GM18909 (cell line): ENCODE data around the gene SMYD2.

Source experiments
- ATAC-seq: cut with Tn5 transposase; IDR thresholded peaks from one replicate; pipeline ENCODE4 v1.9.1; 2021; ENCODE audit warnings: mild to moderate bottlenecking; ENCODE audit not compliant: unreplicated experiment, poor library complexity

Gene SMYD2, protein sequence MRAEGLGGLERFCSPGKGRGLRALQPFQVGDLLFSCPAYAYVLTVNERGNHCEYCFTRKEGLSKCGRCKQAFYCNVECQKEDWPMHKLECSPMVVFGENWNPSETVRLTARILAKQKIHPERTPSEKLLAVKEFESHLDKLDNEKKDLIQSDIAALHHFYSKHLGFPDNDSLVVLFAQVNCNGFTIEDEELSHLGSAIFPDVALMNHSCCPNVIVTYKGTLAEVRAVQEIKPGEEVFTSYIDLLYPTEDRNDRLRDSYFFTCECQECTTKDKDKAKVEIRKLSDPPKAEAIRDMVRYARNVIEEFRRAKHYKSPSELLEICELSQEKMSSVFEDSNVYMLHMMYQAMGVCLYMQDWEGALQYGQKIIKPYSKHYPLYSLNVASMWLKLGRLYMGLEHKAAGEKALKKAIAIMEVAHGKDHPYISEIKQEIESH

DNA sequence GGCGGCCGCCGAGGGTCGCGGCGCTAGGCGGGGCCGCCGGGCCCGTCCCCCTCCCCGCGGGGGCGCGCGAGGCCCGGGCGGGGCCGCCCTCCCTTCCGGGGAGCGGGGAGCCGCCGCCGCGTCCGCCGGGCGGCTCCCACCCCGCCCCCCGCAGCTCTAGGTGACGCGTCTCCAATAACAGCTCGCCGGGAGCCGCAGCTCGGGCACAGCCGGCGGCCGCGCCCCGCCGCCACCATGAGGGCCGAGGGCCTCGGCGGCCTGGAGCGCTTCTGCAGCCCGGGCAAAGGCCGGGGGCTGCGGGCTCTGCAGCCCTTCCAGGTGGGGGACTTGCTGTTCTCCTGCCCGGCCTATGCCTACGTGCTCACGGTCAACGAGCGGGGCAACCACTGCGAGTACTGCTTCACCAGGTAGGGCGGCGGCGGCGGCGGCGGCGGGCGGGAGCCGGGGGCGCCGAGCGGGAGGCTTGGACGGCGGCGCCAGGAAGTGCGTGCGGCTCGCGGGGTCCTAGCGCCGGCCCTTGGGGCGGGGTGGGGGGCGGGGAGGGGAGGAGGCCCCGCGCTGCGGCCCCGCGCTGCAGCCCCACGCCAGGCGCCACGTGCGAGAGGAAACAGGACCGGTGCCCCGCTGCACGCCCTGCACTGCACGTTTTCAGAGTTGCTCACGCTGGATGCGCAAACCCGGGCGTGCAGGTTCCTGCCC is at the start of gene SMYD2:
TSS of gene SMYD2 (plus strand) at position 139 of the 699 bp plus-strand sequence. CDS start at position 235, 96 bp downstream.
- peak; percentile 78 for ATAC-seq

DNA sequence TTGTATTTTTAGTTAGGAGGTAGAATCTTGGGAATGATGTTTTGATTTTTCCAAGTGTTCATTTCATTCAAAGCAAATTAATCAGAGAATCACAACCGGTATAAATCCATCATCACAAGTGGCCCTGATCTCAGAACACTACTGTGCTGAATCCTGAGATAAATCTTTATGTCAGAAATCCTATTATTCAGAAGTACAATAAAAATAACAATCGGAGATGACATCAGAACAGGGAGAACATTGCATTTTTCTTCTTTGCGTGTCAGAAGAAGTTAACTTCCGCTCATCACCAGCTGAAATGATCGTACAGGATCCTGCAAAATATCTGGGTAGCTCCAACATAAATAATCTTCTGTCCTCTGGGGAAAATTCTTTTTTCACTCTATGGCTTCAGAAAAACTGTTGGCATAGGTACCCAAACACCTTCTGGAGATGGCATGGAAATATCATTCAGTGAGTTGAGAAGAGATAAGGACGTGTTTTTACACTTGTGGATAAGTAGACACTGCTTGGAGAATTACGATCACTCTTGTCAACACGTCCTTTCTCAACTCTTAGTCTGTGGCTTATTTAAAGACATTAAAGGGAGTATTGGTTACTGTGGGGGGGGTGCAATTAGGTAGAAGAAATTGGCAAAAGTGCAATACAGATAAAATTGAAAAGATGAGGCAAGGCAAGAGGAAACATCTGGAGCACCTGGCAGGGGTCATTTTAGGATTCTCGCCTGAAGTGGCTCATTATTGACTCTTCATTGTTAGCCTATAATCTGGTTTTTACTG is 46.9 kb upstream of the SMYD2 start:
- ATAC-seq: no peak

DNA sequence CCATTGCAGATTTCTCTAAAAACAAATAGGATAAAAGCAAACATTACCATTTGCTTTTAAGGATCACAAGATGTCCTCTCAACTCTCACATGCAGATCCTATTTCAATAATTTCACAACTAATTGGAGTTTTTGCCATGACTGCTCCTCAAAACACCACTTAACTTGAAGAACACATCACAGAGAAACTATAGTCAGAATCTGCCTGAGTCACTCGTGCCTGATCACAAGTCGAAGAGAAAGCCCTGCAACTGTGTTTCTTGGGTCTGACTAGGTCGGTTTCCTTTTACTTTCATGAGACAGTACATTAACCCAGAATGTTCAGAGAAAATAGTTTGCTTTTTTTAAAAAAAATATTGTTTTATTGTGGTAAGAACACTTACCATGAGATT is 46.3 kb upstream of the SMYD2 start:
- ATAC-seq: no peak

DNA sequence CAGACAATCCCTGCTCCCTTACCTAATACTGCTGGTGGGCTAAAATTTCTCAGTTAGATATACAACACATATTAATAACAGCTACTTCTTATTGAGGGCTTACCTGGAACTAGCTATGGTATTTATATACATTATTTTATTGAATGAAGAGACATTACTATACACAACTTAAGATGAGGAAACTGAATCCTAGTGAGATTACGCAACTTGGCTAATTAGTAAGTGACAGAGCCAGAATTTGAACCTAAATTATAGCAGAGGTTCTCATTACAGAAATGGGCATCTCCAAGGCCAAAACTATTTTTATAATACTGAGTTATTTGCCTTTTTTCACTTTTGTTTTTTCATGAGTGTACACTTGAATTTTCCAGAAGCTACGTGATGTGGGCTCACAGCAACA is 44.5 kb upstream of the SMYD2 start:
- no peak for ATAC-seq

DNA sequence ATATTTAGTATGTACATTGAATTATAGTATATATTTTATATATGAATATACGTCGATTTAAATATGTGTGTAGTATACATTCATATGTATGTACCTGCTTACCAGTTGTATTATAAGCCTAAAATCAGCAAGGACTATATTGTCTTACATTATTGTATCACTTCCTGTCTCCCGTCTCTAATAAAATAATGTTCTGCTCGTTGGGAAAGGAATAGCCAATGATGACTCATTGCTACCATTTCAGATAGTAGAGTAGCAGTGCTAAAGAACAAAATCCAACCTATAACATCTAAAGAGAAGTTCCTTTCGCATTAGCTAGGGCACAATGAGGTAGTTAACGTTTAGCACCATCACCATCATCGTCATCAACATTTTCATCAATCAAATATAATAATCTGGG is 39.9 kb upstream of the SMYD2 start:
- no peak for ATAC-seq

DNA sequence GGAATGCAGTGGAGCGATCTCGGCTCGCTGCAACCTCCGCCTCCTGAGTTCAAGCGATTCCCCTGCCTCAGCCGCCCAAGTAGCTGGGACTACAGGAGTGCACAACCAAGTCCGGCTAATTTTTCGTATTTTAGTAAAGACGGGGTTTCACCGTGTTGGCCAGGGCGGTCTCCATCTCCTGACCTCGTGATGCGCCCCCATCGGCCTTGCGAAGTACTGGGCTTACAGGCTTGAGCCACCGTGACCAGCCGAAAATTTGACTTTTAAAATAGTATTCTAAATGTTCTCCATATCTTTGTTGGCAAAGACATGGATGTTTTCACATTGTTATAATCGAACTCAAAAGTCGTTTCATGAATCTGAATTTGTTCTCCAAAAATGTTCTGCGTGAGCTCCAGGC is 36.7 kb upstream of the SMYD2 start:
- ATAC-seq: no peak

DNA sequence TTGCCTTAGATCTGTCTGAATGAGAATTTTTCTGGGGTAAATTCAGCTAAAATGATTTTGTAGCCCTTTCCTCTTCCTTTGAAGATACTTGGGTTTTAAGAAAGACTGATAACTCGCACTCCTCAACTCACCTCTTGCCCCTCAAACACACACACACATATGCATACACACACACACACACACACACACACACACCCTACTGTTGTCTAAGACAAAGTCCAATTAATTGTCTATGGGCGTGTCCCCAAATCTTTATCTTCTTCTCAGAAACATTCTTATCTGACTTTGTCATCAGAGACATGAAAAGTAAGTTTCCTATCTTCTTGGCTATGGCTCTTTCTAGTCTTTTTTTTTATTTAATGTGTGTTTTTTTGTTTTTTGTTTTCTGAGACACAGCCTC is 36.1 kb upstream of the SMYD2 start:
- ATAC-seq: no peak

DNA sequence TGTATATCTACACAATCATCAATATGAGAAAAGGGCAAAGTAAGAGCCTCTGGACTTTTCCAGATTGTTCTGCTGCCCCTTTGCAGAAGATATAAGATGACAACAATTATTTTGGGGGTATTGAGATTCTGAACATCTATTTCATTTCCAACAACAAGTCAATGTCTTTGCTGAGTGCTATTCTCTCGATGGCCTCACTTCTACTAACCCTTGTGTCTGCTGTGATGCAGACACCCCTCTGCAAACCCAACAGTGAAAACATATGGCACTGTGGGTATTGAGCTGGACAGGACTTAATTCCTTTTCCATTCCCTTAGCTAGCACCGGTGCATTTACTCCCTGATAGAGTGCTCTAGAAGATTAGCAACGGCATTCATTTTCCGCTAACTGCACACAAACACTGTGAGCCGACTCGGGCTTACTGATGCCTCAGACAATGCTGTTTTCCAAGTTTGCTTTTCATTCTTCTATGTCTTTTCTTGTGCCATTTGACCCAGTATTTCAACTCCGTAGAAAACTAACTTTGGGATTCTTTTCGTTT is 33.4 kb upstream of the SMYD2 start:
- ATAC-seq: no peak

DNA sequence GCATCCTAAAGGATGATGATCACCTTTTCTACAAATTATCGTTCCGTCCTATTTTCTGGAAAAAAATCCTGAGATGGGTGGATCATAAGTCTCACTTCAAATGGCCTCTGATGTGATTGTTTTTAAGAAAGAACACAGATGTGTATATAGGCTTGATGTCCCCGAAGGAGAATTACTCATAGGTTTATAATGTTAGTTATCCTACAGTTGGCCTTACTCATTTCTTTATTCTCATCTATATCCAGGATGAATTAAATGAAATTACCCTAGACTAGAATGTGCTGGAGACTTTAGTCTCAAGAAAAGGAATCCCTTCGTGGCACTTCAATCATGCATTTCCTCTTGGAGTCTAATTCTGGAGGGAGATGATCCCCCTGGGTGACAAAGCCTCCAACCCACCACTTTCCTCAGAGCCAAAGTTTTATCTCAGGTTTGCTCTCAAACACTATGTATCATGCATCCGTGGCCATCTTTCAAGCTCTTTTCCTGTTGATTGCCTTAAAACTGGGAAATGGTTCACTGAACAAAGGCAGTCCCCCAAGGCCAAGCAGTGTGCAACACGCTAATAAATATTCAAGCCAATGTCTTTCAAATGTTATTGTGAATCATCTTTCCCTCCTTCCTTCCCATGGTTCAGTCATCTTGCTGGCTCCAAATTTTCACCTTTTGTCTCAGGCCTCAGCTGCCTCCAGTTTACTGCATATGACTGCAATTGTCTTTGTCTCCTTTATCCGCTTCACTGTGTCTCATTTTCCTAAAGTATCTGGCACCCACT is 32.5 kb upstream of the SMYD2 start:
- no peak for ATAC-seq

DNA sequence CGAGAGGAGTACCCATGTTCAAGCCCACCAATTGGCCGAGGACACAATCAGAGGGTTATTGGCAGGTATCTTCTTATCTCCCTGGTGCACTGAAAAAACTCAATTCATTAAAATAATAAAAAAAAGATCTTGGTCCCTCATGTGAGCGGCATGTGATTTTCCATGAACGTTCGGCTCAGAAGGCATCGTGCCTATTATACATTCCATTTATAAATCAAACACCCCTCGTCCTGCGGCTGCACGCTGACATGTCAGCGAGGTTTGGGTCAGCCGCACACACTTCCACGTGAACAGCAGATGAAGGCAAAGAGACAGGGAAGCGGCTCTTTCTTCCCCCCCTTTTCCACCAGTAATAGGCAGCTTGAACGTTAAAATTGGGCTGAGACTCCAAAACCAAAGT is 31.3 kb upstream of the SMYD2 start:
- ATAC-seq: no peak

DNA sequence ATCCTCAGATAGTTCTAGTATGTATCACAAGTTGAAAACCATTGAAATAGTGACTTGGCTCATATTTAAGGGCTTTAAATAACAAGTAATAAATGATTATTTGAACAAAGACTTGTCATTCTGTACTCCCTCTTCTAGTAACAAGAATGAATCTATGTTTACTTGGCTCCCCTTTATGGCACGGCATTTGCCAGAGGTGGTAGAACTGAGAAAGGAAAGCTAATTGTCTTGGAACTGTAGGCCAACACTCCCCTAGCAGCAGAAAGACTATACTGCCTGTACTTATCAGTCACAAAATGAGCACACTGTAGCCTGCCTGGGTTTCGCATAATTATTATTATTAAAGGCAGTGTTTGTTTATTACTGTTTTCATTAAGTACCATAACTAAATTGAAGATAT is 29.6 kb upstream of the SMYD2 start:
- no peak for ATAC-seq

DNA sequence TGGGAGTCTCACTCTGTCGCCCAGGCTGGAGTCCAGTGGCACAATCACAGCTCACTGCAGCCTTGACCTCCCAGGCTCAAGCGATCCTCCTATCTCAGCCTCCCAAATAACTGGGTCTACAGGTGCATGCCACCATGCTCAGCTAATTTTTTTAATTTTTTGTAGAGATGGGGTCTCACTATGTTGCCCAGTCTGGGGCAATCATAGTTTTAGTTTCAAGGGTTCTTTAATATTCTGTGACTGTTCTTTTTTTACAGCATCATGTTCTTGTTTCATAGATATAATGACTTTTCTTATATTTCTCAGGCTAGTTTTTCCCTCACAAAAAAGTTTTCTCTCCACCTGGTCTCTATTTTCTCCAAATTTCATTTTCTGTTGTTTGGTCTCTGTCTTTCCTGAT is 25.4 kb upstream of the SMYD2 start:
- ATAC-seq: no peak

DNA sequence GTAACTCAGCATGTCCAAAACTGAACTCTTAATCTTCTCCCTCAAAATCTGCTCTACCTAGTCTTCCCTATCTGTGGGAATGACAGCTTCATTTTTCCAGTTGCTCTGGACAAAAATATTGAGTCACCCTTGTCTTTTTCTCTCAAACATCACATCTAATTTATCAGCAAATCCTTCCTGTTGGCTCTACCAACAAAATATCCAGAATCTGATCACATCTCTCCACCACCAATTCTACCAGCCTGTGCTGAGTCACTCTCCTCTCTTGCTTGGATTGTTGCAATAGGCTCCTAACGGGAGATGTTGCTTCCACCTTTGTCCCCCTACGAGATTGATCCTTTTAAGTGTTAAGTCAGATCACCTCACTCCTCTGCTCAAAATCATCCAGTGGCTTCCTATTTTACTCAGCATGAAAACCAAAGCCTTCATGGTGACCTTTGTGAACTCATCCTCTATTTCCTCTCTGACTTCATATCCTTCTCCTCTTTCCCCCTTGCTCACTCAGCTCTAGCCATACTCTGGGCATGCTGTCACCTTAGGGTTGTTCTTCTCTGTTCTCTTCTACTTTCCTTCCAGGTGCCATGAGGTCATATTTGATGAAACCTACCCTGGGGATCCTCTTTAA is 21.5 kb upstream of the SMYD2 start:
- ATAC-seq: no peak

DNA sequence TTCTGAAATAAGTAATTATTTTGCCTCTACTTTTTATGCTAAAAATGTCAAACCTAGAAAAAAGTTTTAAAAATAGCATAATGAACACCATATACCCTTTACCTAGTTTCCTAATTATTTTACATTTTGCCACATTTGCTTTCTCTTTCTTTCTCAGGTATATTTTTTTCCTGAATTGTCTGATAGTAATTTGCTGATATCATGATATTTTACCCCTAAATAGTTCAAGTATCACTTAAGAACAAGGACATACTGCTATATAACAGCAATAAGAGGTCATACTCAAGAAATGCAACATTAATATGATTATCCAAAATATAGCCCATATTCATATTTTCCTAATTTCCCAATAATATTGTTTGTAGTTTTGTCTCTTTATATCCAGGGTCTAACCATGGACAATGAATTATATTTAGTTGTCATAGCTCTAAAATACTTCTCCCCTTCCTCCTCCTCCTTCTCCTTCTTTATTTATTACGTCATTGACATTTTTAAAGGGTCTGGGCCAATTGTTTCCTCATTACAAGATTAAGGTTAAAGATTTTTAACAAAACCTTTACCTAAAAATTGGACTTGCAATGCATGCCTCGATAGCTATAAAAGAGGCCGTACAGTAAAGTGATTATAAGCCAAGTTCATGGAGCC is 20.3 kb upstream of the SMYD2 start:
- no peak for ATAC-seq

DNA sequence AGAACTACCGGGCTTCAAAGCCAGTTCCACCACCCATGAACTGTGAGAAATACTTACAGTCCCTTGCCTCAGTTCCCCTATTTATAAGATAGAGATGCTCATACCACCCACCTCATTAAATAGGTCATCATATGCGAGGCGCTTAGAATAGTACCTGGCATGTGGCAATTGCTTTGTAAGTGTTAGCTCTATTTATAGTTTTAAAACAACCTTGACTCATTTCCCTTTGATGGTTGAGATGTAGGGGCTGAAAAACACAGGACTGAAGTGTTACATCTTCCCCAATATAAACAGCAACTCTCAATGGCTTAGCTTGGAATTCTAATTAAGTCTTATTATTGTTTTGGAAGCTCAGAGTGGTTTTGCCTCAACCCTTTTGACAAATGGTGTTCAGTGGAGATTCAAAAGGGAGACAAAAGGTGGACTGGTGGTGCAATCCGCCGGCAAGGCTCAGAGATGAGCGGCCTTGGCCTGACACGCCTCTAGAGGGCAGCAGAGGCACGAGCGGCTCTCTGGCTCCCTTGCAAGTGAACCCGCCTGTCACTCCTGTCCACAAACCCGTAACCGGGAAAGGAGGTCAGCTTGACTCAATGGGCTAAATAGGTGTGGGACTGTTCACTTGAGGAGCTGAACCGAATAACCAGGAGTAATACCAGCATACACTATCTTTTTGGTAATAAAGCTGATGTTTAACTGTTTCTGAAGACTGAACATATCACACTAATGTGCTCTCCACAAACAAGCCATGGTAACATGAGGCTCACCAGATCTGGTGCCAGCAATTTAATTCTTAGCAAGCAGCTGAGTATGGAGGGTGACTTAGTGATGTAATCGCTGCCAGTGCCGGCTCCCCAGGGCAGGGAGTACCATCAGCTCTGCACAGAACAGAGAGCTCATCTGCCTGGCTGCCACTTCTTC is 19.5 kb upstream of the SMYD2 start:
- ATAC-seq: peak; percentile 95

DNA sequence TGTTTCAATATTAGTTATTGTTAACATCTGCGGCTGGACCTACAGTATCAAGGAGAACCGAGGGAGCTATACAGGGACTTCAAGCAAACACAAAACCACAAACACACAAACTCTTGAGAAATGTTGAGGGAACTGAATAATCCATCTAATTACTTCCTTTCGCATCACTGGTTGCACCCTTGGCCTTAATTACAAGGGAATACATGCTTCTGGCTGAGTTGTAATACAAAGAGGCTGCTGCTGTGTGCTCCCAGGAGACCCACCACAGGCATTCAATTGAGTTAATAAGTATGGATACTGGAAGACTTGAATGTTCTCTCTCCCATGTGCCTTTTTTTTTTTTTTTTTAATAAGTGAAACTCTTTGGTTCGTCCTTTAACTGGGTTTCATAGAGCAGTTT is 16.8 kb upstream of the SMYD2 start:
- no peak for ATAC-seq

DNA sequence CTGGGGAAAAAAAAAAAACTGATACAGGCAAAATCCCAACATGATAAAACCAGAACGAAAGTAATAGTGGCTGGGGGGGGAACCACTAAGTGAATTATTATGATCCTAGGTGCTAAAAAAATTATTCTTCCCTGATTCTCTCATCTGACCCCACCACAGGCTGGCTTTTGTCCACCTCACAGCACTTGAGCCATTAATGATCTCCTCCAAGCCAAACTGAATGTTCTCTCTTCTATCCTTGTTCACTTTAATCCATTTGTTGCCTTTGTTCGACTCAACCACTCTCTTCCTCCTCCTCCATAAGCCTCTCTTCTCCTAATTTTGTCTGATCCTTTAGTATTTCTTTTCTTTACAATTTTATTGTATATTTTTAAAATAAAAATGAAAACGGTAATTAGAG is 16.0 kb upstream of the SMYD2 start:
- ATAC-seq: no peak

DNA sequence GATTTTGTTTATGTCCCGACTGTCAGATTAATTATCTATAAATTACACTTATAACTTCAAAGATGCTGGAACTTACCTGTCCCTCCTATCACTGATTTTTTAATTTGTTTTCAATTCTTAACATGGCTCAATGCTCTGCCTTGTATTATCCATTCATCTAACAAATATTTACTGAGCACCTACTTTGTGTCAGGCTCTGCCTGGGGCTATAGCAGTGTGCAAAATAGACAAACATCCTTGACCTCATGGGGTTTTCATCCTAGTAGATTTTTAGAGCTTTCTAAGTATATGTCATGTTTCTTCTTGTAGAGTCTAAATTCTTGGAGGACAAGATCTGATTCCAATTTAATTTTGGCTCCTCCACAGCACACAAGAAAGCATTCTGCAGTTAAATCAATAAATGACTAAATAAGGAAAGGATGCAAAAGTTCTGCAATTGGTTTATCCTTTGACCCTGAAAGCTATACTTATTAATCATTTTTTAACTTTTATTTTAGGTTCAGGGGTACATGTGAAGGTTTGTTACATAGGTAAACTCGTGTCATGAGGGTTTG is 10.8 kb upstream of the SMYD2 start:
- no peak for ATAC-seq
